ENCODE data around the gene HOXD9. TPM values are rescaled to one million over a fixed set of nuclear protein-coding genes. Genes with fewer than 3 reads are reported as not detected.

The HOXD9 gene
- total RNA-seq, 4 donors from 2014 or later = 2.7 to 13.3 (median 7.5) TPM

- no peaks in the 10 kb centered on the region for H3K36me3 ChIP-seq
- peaks cover 11 to 64% (median 38%) of the 10 kb centered on the region in 4 donors for H3K4me1 ChIP-seq
- in situ Hi-C loops (cut with MboI; ENCODE audit: low pct_ligation_motif_present in 1 of 4, low pct_unique_long_range_greater_than_20kb in 1 of 4, low sequenced_read_pairs in 3 of 4) (loop anchor here in 1 of 4 donors (25.0 kb wide), 1 partner anchor 679 kb away; no protein-coding TSS in a partner anchor), intact Hi-C loops (cut with DNase I; ENCODE audit: low total_unique reads) (no loop called here)
- H3K9me3 ChIP-seq = no peaks in the 10 kb centered on the region
- peaks cover 61% of the 10 kb centered on the region for H3K27me3 ChIP-seq
- DNase-seq = no peak
- H3K4me3 ChIP-seq = no peak overlapping the region
- H3K27ac ChIP-seq = peak overlapping the region; percentile 94 to 96 (median 94)
- TF ChIP-seq EP300 (IDR thresholded peaks at IDR 0.05; ENCODE audit: low read depth) (no peak), POLR2A (IDR thresholded peaks at IDR 0.05) (no peak), POLR2AphosphoS5 (IDR thresholded peaks at IDR 0.05) (no peak), CTCF (IDR thresholded peaks at IDR 0.05) (no peak)
Measured at GRCh38 chr2:176133389-176133788, 10.9 kb downstream of the HOXD9 start.

GRCh38 chr2:176134035-176134434 is 11.5 kb downstream of the HOXD9 start:
- Histone ChIP-seq H3K9me3 (no peaks in the 10 kb centered on the region), H3K4me1 (peaks cover 11 to 57% (median 33%) of the 10 kb centered on the region in 4 donors), H3K27ac (peak overlapping the region; percentile 91 to 96 (median 94)), H3K27me3 (peaks cover 59% of the 10 kb centered on the region), H3K4me3 (no peak overlapping the region), H3K36me3 (no peaks in the 10 kb centered on the region)
- TF ChIP-seq POLR2AphosphoS5 (IDR thresholded peaks at IDR 0.05) (no peak), POLR2A (IDR thresholded peaks at IDR 0.05) (no peak), EP300 (IDR thresholded peaks at IDR 0.05; ENCODE audit: low read depth) (no peak), CTCF (IDR thresholded peaks at IDR 0.05) (no peak)
- in situ Hi-C loops (cut with MboI; ENCODE audit: low pct_ligation_motif_present in 1 of 4, low pct_unique_long_range_greater_than_20kb in 1 of 4, low sequenced_read_pairs in 3 of 4) (loop anchor here in 1 of 4 donors (25.0 kb wide), 1 partner anchor 678 kb away; no protein-coding TSS in a partner anchor), intact Hi-C loops (cut with DNase I; ENCODE audit: low total_unique reads) (no loop called here)
- 47 to 57% methylated on average over 3 to 4 of the region's 4 CpGs for WGBS, 2 donors (ENCODE audit: low coverage in 1 of 2)
- no peak for DNase-seq

- H3K9me3 ChIP-seq = no peaks in the 10 kb centered on the region
- no peak for DNase-seq
- no peak overlapping the region for H3K4me3 ChIP-seq
- in situ Hi-C loops (cut with MboI; ENCODE audit: low pct_ligation_motif_present in 1 of 4, low pct_unique_long_range_greater_than_20kb in 1 of 4, low sequenced_read_pairs in 3 of 4) = loop anchor here in 2 of 4 donors (5.0 to 25.0 kb wide), 4 partner anchors 322 to 677 kb away; no protein-coding TSS in a partner anchor
- TF ChIP-seq POLR2AphosphoS5 (IDR thresholded peaks at IDR 0.05) (no peak), EP300 (IDR thresholded peaks at IDR 0.05; ENCODE audit: low read depth) (no peak), CTCF (IDR thresholded peaks at IDR 0.05) (no peak), POLR2A (IDR thresholded peaks at IDR 0.05) (no peak)
- intact Hi-C loops (cut with DNase I; ENCODE audit: low total_unique reads) = loop anchor here (5.0 kb wide), 1 partner anchor 1012 kb away; no protein-coding TSS in a partner anchor
- H3K27ac ChIP-seq = peak overlapping the region; percentile 91 to 96 (median 94)
- no peaks in the 10 kb centered on the region for H3K36me3 ChIP-seq
- H3K4me1 ChIP-seq = peaks cover 14 to 57% (median 31%) of the 10 kb centered on the region in 4 donors
- H3K27me3 ChIP-seq = peaks cover 54% of the 10 kb centered on the region
Measured at GRCh38 chr2:176135035-176135440, 12.5 kb downstream of the HOXD9 start.

GRCh38 chr2:176136374-176137251 is 14.1 kb downstream of the HOXD9 start:
- Histone ChIP-seq H3K36me3 (no peaks in the 10 kb centered on the region), H3K4me3 (peak overlapping the region; percentile 59 to 80 (median 73)), H3K4me1 (peaks cover 21 to 57% (median 34%) of the 10 kb centered on the region in 4 donors), H3K9me3 (no peaks in the 10 kb centered on the region), H3K27ac (peak overlapping the region; percentile 91 to 96 (median 94)), H3K27me3 (peaks cover 48% of the 10 kb centered on the region)
- DNase-seq = peak; percentile 56
- WGBS, 2 donors (ENCODE audit: low coverage in 1 of 2) = 3 to 11% methylated on average over 10 to 48 of the region's 71 CpGs
- peak in 1 of 5 experiments; percentile 17 for TF ChIP-seq CTCF (IDR thresholded peaks at IDR 0.05)
- no peak for TF ChIP-seq POLR2A (IDR thresholded peaks at IDR 0.05)
- TF ChIP-seq POLR2AphosphoS5 (IDR thresholded peaks at IDR 0.05) = no peak
- in situ Hi-C loops (cut with MboI; ENCODE audit: low pct_ligation_motif_present in 1 of 4, low pct_unique_long_range_greater_than_20kb in 1 of 4, low sequenced_read_pairs in 3 of 4) = loop anchor here in 2 of 4 donors (5.0 to 25.0 kb wide), 4 partner anchors 321 to 676 kb away; no protein-coding TSS in a partner anchor
- intact Hi-C loops (cut with DNase I; ENCODE audit: low total_unique reads) = loop anchor here (5.0 kb wide), 1 partner anchor 1011 kb away; no protein-coding TSS in a partner anchor

Data from transverse colon (tissue), 4 donors.